MM.1S (cell line): ENCODE measurements around the gene DSCAML1.

Experiments
- EZH2 ChIP-seq: fragments of 300-600 bp; sonication (generic); optimal IDR thresholded peaks from 2 replicates; pipeline ENCODE3; 2017; ENCODE audit warnings: low read depth, mild to moderate bottlenecking, antibody characterized with exemption, low read length, mixed read lengths
- EZH2phosphoT487 ChIP-seq: fragments of 300-600 bp; sonication (generic); IDR thresholded peaks from 2 replicates; pipeline ENCODE4 v1.6.1; 2018; ENCODE audit warnings: antibody characterized with exemption, low read length
- TF ChIP-seq, protein P1 (sequence below): fragments of 300-600 bp; sonication (generic); IDR thresholded peaks from 2 replicates; pipeline ENCODE4 v1.5.1; 2016; ENCODE audit warnings: antibody characterized with exemption, low read length, mixed read lengths

DNA sequence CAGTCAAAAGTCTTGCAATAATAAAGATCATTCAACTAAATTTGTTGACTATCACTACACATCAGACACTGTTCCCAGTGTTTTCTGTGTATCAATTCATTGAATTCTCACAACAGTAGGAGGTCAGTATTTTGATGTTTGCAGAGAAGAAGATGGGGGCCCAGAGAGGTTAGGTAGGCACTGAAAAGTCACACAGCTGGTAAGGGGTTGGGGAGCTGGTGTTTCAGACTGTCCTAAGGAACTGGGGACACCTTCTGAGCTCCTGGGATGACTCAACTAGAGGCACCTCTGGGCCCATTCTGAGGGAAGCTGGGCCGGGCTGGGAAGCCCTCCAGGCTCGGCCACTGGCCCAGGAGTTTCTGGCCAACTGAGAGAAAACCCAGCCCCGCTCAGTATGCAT is 180.0 kb downstream of the DSCAML1 start:
- TF ChIP-seq, protein P1, sequence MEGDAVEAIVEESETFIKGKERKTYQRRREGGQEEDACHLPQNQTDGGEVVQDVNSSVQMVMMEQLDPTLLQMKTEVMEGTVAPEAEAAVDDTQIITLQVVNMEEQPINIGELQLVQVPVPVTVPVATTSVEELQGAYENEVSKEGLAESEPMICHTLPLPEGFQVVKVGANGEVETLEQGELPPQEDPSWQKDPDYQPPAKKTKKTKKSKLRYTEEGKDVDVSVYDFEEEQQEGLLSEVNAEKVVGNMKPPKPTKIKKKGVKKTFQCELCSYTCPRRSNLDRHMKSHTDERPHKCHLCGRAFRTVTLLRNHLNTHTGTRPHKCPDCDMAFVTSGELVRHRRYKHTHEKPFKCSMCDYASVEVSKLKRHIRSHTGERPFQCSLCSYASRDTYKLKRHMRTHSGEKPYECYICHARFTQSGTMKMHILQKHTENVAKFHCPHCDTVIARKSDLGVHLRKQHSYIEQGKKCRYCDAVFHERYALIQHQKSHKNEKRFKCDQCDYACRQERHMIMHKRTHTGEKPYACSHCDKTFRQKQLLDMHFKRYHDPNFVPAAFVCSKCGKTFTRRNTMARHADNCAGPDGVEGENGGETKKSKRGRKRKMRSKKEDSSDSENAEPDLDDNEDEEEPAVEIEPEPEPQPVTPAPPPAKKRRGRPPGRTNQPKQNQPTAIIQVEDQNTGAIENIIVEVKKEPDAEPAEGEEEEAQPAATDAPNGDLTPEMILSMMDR, result no peak
- TF ChIP-seq EZH2phosphoT487 (no peak), EZH2 (no peak)
